Measurements from ENCODE around the gene ANK3.

DNA sequence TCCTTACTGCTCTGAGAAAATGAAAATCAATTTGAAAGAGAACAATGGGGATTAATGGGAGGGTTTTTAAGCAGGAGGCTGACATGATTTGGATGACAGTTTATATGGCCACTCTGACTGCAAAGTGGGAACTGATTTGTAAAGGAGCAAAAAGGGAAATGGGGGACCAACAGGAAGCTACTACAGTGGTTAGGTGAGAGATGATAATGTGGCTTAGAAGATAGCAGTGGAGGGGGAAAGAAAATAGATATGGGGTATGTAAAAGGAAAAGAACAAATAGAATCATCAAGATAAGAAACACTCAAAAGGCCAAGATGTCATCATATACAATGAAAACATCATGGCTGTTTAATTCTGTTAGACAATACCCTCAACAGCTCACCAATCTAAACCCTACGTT lies 177.5 kb downstream of the ANK3 start:
- TF ChIP-seq, protein P1, sequence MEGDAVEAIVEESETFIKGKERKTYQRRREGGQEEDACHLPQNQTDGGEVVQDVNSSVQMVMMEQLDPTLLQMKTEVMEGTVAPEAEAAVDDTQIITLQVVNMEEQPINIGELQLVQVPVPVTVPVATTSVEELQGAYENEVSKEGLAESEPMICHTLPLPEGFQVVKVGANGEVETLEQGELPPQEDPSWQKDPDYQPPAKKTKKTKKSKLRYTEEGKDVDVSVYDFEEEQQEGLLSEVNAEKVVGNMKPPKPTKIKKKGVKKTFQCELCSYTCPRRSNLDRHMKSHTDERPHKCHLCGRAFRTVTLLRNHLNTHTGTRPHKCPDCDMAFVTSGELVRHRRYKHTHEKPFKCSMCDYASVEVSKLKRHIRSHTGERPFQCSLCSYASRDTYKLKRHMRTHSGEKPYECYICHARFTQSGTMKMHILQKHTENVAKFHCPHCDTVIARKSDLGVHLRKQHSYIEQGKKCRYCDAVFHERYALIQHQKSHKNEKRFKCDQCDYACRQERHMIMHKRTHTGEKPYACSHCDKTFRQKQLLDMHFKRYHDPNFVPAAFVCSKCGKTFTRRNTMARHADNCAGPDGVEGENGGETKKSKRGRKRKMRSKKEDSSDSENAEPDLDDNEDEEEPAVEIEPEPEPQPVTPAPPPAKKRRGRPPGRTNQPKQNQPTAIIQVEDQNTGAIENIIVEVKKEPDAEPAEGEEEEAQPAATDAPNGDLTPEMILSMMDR (IDR thresholded peaks at IDR 0.05), result no peak
- TF ChIP-seq POLR2A (IDR thresholded peaks at IDR 0.05) (no peak), POLR2AphosphoS5 (IDR thresholded peaks at IDR 0.05) (no peak)
